PC-9 (cell line): ENCODE results near the gene BCL3.

Experiments used
- EZH2 ChIP-seq: fragments of 200-600 bp; sonication (generic); IDR thresholded peaks from 2 replicates; pipeline ENCODE4 v1.8.0; 2017; ENCODE audit warnings: antibody characterized with exemption, low read depth
- TF ChIP-seq, protein P1 (sequence below): fragments of 200-600 bp; sonication (generic); conservative IDR thresholded peaks from 2 replicates; pipeline ENCODE4 v1.6.1; 2017; ENCODE audit warnings: mixed run types, antibody characterized with exemption, mild to moderate bottlenecking, moderate library complexity

DNA sequence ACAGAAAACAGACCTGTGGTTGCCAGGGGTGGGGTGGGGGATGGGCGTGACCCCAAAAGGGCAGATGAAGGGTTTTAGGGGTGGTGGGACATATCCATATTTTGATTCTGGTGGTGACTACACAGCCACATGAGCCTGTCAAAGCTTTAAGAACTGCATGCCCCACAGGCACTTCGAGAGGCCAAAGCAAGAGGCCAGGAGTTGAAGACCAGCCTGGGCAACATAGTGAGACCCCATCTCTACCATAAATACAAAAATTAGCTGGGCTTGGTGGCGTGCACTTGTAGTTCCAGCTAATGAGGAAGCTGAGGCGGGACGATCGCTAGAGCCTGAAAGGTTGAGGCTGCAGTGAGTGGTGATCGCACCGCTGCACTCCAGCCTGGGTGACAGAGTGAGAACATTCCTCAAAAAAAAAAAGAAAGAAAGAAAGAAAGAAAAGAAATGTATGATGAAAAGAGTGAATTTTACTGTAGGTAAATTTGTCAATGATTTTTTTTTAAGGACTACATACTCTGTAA lies 18.9 kb upstream of the BCL3 start:
- TF ChIP-seq, protein P1, sequence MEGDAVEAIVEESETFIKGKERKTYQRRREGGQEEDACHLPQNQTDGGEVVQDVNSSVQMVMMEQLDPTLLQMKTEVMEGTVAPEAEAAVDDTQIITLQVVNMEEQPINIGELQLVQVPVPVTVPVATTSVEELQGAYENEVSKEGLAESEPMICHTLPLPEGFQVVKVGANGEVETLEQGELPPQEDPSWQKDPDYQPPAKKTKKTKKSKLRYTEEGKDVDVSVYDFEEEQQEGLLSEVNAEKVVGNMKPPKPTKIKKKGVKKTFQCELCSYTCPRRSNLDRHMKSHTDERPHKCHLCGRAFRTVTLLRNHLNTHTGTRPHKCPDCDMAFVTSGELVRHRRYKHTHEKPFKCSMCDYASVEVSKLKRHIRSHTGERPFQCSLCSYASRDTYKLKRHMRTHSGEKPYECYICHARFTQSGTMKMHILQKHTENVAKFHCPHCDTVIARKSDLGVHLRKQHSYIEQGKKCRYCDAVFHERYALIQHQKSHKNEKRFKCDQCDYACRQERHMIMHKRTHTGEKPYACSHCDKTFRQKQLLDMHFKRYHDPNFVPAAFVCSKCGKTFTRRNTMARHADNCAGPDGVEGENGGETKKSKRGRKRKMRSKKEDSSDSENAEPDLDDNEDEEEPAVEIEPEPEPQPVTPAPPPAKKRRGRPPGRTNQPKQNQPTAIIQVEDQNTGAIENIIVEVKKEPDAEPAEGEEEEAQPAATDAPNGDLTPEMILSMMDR: no peak
- no peak for TF ChIP-seq EZH2
